ENCODE results near the gene EED.
A peak's percentile ranks its signal among the peaks of the same experiment; 100 is the strongest.

The EED gene

DNA sequence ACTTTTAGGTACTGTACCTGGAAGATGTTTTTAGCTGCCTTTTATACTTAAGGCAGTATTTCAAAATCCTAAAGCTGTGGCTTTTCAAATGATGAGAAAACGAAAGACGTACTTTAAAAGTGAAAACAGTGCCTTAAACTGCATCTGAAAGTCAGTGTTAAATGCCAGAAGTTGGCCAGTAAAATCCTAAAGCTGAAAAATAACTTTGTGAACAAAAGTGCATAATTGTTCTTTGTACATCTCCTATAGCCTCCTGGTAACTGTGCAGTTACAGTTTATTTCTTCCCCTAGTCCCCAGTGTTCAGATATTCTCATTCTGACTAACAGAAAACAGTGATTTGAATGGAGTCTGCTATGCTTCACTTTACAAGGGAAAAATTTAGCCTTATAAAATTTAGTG is 6.8 kb downstream of the EED start:
- Mint-ChIP-seq H3K4me1 (ENCODE audit: low read depth) (peaks cover 71% of the 10 kb centered on the region), H3K4me3 (peak overlapping the region; percentile 57), H3K36me3 (ENCODE audit: low read depth) (peaks cover 59% of the 10 kb centered on the region), H3K27me3 (no peaks in the 10 kb centered on the region), H3K27ac (no peak overlapping the region), H3K9me3 (no peaks in the 10 kb centered on the region)

GRCh38 chr11:86255896-86256295 is 11.3 kb downstream of the EED start:
- H3K4me1 Mint-ChIP-seq (ENCODE audit: low read depth), result peaks cover 44% of the 10 kb centered on the region
- no peaks in the 10 kb centered on the region for H3K27me3 Mint-ChIP-seq
- peak overlapping the region; percentile 7 for H3K27ac Mint-ChIP-seq
- no peaks in the 10 kb centered on the region for H3K9me3 Mint-ChIP-seq
- H3K4me3 Mint-ChIP-seq, result no peak overlapping the region
- H3K36me3 Mint-ChIP-seq (ENCODE audit: low read depth), result peaks cover 77% of the 10 kb centered on the region

GRCh38 chr11:86256608-86257007 is 12.1 kb downstream of the EED start:
- H3K27ac Mint-ChIP-seq, result no peak overlapping the region
- no peaks in the 10 kb centered on the region for H3K9me3 Mint-ChIP-seq
- no peaks in the 10 kb centered on the region for H3K27me3 Mint-ChIP-seq
- H3K4me3 Mint-ChIP-seq, result no peak overlapping the region
- peaks cover 37% of the 10 kb centered on the region for H3K4me1 Mint-ChIP-seq (ENCODE audit: low read depth)
- peaks cover 78% of the 10 kb centered on the region for H3K36me3 Mint-ChIP-seq (ENCODE audit: low read depth)

DNA sequence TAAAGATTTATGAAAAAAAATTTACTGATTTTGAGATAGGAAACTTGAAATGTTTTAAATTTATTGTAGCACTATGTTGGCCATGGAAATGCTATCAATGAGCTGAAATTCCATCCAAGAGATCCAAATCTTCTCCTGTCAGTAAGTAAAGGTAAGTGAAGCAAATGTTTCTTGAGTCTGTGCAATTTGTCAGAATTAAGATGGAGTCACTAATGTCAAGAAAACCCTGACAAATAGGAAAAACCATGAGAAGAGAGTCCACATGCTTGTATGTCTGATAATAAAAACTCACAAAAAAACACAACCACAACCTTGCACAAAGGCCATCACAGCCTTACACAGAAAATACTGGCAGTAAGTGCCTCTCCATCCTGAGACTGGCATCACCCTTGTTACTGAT is 12.9 kb downstream of the EED start:
- no peaks in the 10 kb centered on the region for H3K9me3 Mint-ChIP-seq
- H3K27me3 Mint-ChIP-seq, result no peaks in the 10 kb centered on the region
- no peak overlapping the region for H3K27ac Mint-ChIP-seq
- H3K36me3 Mint-ChIP-seq (ENCODE audit: low read depth), result peaks cover 78% of the 10 kb centered on the region
- H3K4me1 Mint-ChIP-seq (ENCODE audit: low read depth), result peaks cover 29% of the 10 kb centered on the region
- no peak overlapping the region for H3K4me3 Mint-ChIP-seq

- Mint-ChIP-seq H3K27me3 (no peaks in the 10 kb centered on the region), H3K4me3 (no peak overlapping the region), H3K9me3 (no peaks in the 10 kb centered on the region), H3K4me1 (ENCODE audit: low read depth) (peaks cover 28% of the 10 kb centered on the region), H3K36me3 (ENCODE audit: low read depth) (peaks cover 85% of the 10 kb centered on the region), H3K27ac (peak overlapping the region; percentile 37)
Observed at GRCh38 chr11:86259730-86260129, 15.2 kb downstream of the EED start.

DNA sequence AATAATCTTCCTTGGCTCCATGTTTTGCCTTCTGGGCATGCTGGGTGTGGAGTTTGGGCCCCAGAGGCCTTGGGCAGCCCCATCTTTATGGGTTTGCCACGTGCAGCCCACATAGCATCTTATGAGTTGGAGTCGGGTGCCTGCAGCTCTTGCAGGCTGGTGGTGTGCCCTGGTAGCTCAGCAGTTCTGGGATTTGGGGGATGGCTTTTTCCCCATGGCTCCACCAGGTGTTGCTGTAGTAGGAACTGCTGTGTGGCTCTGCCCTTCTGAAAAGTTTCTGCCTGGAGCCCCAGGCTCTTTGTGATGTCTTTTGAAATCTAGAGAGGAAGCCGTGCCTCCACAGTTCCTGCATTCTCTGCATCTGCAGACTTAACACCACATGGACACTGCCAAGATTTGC is 16.8 kb downstream of the EED start:
- H3K4me1 Mint-ChIP-seq (ENCODE audit: low read depth), result peaks cover 25% of the 10 kb centered on the region
- no peak overlapping the region for H3K27ac Mint-ChIP-seq
- H3K36me3 Mint-ChIP-seq (ENCODE audit: low read depth), result peaks cover 83% of the 10 kb centered on the region
- no peaks in the 10 kb centered on the region for H3K9me3 Mint-ChIP-seq
- H3K27me3 Mint-ChIP-seq, result no peaks in the 10 kb centered on the region
- H3K4me3 Mint-ChIP-seq, result no peak overlapping the region

DNA sequence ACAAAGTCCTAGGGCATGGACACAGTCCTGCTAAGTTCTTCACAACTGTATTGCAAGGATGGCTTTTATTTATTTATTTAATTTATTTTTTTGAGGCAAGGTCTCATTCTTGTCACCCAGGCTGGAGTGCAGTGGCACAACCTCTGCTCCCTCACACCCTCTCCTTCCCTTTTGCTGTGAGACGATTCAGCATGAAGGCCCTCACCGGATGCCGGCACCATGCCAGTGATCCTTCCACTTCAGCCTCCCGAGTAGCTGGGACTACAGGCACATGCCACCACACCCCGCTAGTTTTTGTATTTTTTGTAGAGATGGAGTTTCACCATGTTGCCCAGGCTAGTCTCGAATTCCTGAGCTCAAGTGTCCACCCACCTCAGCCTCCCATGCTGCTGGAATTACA is 17.8 kb downstream of the EED start:
- H3K27ac Mint-ChIP-seq, result no peak overlapping the region
- H3K4me3 Mint-ChIP-seq, result no peak overlapping the region
- no peaks in the 10 kb centered on the region for H3K27me3 Mint-ChIP-seq
- peaks cover 82% of the 10 kb centered on the region for H3K36me3 Mint-ChIP-seq (ENCODE audit: low read depth)
- no peaks in the 10 kb centered on the region for H3K9me3 Mint-ChIP-seq
- peaks cover 17% of the 10 kb centered on the region for H3K4me1 Mint-ChIP-seq (ENCODE audit: low read depth)

DNA sequence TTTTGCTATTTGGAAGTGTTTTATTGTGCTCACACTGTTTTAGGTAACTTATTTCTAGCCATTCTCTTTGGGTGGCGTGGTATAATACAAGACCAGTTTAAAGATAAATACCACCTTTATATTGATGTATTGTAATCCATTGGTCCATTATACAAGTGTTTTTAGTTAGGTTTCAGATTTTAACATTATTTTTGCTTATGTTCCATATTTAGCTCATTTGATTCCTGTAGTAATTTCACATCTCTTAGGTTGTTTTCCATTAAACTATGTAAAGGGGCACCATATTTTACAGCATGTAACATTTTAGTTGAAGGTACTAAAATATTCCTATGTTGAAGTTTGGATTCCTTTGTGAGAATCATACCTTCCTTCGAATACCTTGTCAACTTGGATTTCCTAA is 20.1 kb downstream of the EED start:
- peaks cover 82% of the 10 kb centered on the region for H3K36me3 Mint-ChIP-seq (ENCODE audit: low read depth)
- H3K4me3 Mint-ChIP-seq, result no peak overlapping the region
- no peaks in the 10 kb centered on the region for H3K9me3 Mint-ChIP-seq
- peaks cover 22% of the 10 kb centered on the region for H3K4me1 Mint-ChIP-seq (ENCODE audit: low read depth)
- H3K27ac Mint-ChIP-seq, result no peak overlapping the region
- no peaks in the 10 kb centered on the region for H3K27me3 Mint-ChIP-seq

GRCh38 chr11:86265194-86265593 is 20.6 kb downstream of the EED start:
- H3K27ac Mint-ChIP-seq, result no peak overlapping the region
- peaks cover 27% of the 10 kb centered on the region for H3K4me1 Mint-ChIP-seq (ENCODE audit: low read depth)
- H3K36me3 Mint-ChIP-seq (ENCODE audit: low read depth), result peaks cover 82% of the 10 kb centered on the region
- no peaks in the 10 kb centered on the region for H3K27me3 Mint-ChIP-seq
- no peak overlapping the region for H3K4me3 Mint-ChIP-seq
- H3K9me3 Mint-ChIP-seq, result no peaks in the 10 kb centered on the region

GRCh38 chr11:86269645-86270044 is 25.1 kb downstream of the EED start:
- Mint-ChIP-seq H3K27ac (no peak overlapping the region), H3K9me3 (no peaks in the 10 kb centered on the region), H3K27me3 (no peaks in the 10 kb centered on the region), H3K4me3 (no peak overlapping the region), H3K4me1 (ENCODE audit: low read depth) (peaks cover 53% of the 10 kb centered on the region), H3K36me3 (ENCODE audit: low read depth) (peaks cover 90% of the 10 kb centered on the region)

DNA sequence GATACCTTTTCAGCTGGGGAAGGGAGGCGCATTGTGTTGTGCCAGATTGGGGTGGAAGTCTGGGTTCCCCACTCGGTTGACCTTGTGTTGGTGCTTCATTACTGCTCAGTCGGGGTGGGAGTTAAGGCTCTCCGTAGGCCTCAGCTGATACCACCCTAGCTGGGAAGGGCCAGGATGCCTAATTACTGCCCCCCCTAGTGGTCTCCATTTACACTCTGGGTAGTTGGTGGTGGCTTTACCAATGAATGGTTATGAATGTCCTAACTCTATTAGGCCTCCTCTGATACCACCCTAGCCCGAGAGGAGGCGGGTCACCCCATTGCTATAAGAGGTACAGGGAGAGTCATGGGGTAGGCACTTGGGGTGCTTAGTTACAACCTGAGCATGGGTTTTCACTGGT is 29.9 kb downstream of the EED start:
- Mint-ChIP-seq H3K27ac (peak overlapping the region; percentile 72), H3K4me1 (ENCODE audit: low read depth) (peaks cover 66% of the 10 kb centered on the region), H3K4me3 (no peak overlapping the region), H3K27me3 (no peaks in the 10 kb centered on the region), H3K9me3 (no peaks in the 10 kb centered on the region), H3K36me3 (ENCODE audit: low read depth) (peaks cover 96% of the 10 kb centered on the region)

DNA sequence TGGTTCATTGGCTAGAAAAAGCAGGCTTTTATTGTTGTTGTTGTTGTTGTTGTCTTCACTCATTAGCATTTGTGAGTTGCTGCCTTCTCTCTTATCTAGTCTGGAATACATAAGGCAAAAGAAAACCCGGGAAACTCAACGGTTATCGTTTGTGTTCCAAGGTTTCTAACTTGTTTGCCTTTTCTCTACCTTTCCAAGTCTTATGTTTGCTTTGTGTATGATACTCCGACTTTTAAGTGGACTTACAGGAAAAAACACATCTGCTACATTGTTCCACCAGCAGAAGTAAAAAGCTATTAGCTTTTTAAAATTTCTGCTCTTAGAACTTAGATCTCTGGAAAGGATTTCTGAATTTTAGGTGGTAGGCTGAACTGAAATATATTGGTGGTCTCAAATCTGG is 30.4 kb downstream of the EED start:
- Mint-ChIP-seq H3K4me3 (no peak overlapping the region), H3K36me3 (ENCODE audit: low read depth) (peaks cover 96% of the 10 kb centered on the region), H3K27ac (peak overlapping the region; percentile 1), H3K4me1 (ENCODE audit: low read depth) (peaks cover 67% of the 10 kb centered on the region), H3K27me3 (no peaks in the 10 kb centered on the region), H3K9me3 (no peaks in the 10 kb centered on the region)

- Mint-ChIP-seq H3K9me3 (no peaks in the 10 kb centered on the region), H3K36me3 (ENCODE audit: low read depth) (peaks cover 96% of the 10 kb centered on the region), H3K27ac (peak overlapping the region; percentile 1), H3K4me1 (ENCODE audit: low read depth) (peaks cover 67% of the 10 kb centered on the region), H3K4me3 (no peak overlapping the region), H3K27me3 (no peaks in the 10 kb centered on the region)
Observed at GRCh38 chr11:86275493-86276370, 31.2 kb downstream of the EED start.

GRCh38 chr11:86277741-86278140 is 33.2 kb downstream of the EED start:
- H3K4me3 Mint-ChIP-seq, result no peak overlapping the region
- no peaks in the 10 kb centered on the region for H3K9me3 Mint-ChIP-seq
- no peaks in the 10 kb centered on the region for H3K27me3 Mint-ChIP-seq
- H3K4me1 Mint-ChIP-seq (ENCODE audit: low read depth), result peaks cover 61% of the 10 kb centered on the region
- H3K27ac Mint-ChIP-seq, result no peak overlapping the region
- peaks cover 95% of the 10 kb centered on the region for H3K36me3 Mint-ChIP-seq (ENCODE audit: low read depth)

GRCh38 chr11:86278226-86278625 is 33.7 kb downstream of the EED start:
- no peaks in the 10 kb centered on the region for H3K27me3 Mint-ChIP-seq
- no peaks in the 10 kb centered on the region for H3K9me3 Mint-ChIP-seq
- H3K4me1 Mint-ChIP-seq (ENCODE audit: low read depth), result peaks cover 61% of the 10 kb centered on the region
- H3K36me3 Mint-ChIP-seq (ENCODE audit: low read depth), result peaks cover 95% of the 10 kb centered on the region
- H3K27ac Mint-ChIP-seq, result no peak overlapping the region
- no peak overlapping the region for H3K4me3 Mint-ChIP-seq

GRCh38 chr11:86279747-86280146 is 35.2 kb downstream of the EED start:
- Mint-ChIP-seq H3K36me3 (ENCODE audit: low read depth) (peaks cover 93% of the 10 kb centered on the region), H3K4me1 (ENCODE audit: low read depth) (peaks cover 61% of the 10 kb centered on the region)

More at GRCh38 chr11:86279747-86280146, 35.2 kb downstream of the EED start:
- H3K9me3 Mint-ChIP-seq, result no peaks in the 10 kb centered on the region
- H3K27me3 Mint-ChIP-seq, result no peaks in the 10 kb centered on the region
- no peak overlapping the region for H3K27ac Mint-ChIP-seq
- H3K4me3 Mint-ChIP-seq, result no peak overlapping the region

Measured in stimulated activated naive CD8-positive, alpha-beta T cell treated with anti-CD3 and anti-CD28 coated beads, Interleukin-15, Interleukin-2, amounts not matched to agents 100 ng/mL and 50 ng/mL, for 24 hours (primary cell).